HG03045 (cell line): ENCODE results near the gene ZNF892.
"Not testable (repeated sequence)": the region's sequence is repeated elsewhere in the genome, so short reads cannot be mapped to it uniquely, and the experiment has no call there.

Experiments used
- ATAC-seq: cut with Tn5 transposase; IDR thresholded peaks from one replicate; pipeline ENCODE4 v1.9.1; 2021; ENCODE audit warnings: mild to moderate bottlenecking, moderate library complexity; ENCODE audit not compliant: unreplicated experiment

The ZNF892 gene

GRCh38 chr2:95220449-95220848 lies 13.1 kb downstream of the ZNF892 start:
- no peak for ATAC-seq

GRCh38 chr2:95225658-95226057 lies 18.3 kb downstream of the ZNF892 start:
- no peak for ATAC-seq

- ATAC-seq: no peak
Measured at GRCh38 chr2:95231723-95232122, 24.4 kb downstream of the ZNF892 start.

GRCh38 chr2:95232232-95232631 lies 24.9 kb downstream of the ZNF892 start:
- ATAC-seq: no peak

GRCh38 chr2:95234286-95234785 lies 27.0 kb downstream of the ZNF892 start:
- ATAC-seq: no peak

GRCh38 chr2:95234816-95235215 lies 27.5 kb downstream of the ZNF892 start:
- ATAC-seq: no peak

GRCh38 chr2:95238131-95238530 lies 30.8 kb downstream of the ZNF892 start:
- no peak for ATAC-seq

- ATAC-seq: no peak
Measured at GRCh38 chr2:95240091-95240490, 32.8 kb downstream of the ZNF892 start.

- ATAC-seq: no peak
Measured at GRCh38 chr2:95240556-95240955, 33.2 kb downstream of the ZNF892 start.

- not testable (repeated sequence) for ATAC-seq
Measured at GRCh38 chr2:95242084-95242483, 34.8 kb downstream of the ZNF892 start.
